Large intestine (tissue), 3 donors: ENCODE measurements around the gene HGS. TPM values are rescaled to one million over a fixed set of nuclear protein-coding genes. Genes with fewer than 3 reads are reported as not detected.
"Not testable (repeated sequence)": the region's sequence is repeated elsewhere in the genome, so short reads cannot be mapped to it uniquely, and the experiment has no call there.

Experiments
- DNase-seq, 2 donors: peaks; one replicate each; pipeline versions ENCODE4 v3.0.0 to v3.0.0-alpha.2; 2013
- H3K27ac ChIP-seq: one replicate; pipeline ENCODE4 v1.5.1; 2013; ENCODE audit warnings: low read length
- H3K27me3 ChIP-seq: 2 replicates; pipeline ENCODE4 v1.6.1; 2013; ENCODE audit warnings: low read length; ENCODE audit not compliant: control insufficient read depth, insufficient read depth
- H3K36me3 ChIP-seq: 2 replicates; pipeline ENCODE4 v1.6.1; 2013; ENCODE audit warnings: low read length; ENCODE audit not compliant: control insufficient read depth, insufficient read depth
- H3K4me1 ChIP-seq: one replicate; pipeline ENCODE4 v1.6.1; 2013; ENCODE audit warnings: low read length; ENCODE audit not compliant: control insufficient read depth, insufficient read depth
- H3K4me3 ChIP-seq: one replicate; pipeline ENCODE4 v1.5.1; 2013; ENCODE audit warnings: low read length
- H3K9me3 ChIP-seq: one replicate; pipeline ENCODE4 v1.6.1; 2013; ENCODE audit warnings: mild to moderate bottlenecking, low read depth, low read length, moderate library complexity; ENCODE audit not compliant: control insufficient read depth
- WGBS: methylation state at CpG from one replicate; pipeline ENCODE4 v1.1.5; 2013; ENCODE audit warnings: low lambda C conversion rate; ENCODE audit not compliant: insufficient coverage; 5-methylcytosine and 5-hydroxymethylcytosine counted together
- polyA plus RNA-seq: library from polyadenylated mRNA; unstranded; fragments of 120-200 nt; gene quantifications from one replicate; pipeline ENCODE4 v1.2.1, GENCODE V29; 2013

HGS gene
- polyA plus RNA-seq, 1 donor, result 84.8 TPM

DNA sequence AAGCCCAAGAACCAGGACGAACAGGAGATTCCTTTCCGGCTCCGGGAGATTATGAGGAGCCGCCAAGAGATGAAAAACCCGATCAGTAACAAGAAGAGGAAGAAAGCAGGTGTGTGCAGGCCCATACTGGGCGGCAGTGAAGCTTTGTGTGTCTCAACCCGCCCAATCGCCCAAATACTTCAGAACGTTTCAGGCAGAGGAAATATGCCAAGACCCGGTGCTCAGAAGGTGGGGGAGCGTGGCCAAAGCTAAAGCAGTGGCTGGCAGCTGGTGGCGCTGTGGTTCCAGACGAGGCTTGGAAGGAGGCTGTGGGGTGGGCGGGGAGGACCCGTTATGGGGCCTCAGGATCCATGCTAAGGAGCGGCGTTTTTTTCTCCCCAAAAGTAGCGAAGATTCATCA is 16.1 kb upstream of the HGS start:
- WGBS, result 100% methylated on average over 3 of the region's 18 CpGs
- peaks cover 38% of the 10 kb centered on the region for H3K36me3 ChIP-seq
- H3K27ac ChIP-seq, result no peak overlapping the region
- H3K9me3 ChIP-seq, result peaks cover 3% of the 10 kb centered on the region
- H3K4me3 ChIP-seq, result peak overlapping the region; percentile 86
- DNase-seq, result no peak
- H3K4me1 ChIP-seq, result peaks cover 10% of the 10 kb centered on the region
- no peaks in the 10 kb centered on the region for H3K27me3 ChIP-seq

DNA sequence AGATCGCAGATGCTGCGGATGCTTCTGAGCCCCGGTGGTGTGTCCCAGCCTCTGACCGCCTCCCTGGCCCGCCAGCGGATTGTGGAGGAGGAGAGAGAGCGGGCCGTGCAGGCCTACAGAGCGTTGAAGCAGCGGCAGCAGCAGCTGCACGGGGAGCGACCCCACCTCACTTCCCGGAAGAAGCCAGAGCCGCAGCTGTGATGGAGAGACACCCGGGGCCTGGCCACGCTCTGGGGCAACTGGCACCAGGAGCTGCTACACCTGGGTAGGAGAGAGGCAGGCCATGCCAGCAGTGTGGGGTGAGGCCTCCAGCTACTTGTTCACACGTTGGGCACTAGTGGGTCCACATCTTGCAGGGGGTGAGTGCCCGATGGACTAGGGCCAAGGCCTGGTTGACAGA is 11.3 kb upstream of the HGS start:
- Histone ChIP-seq H3K4me1 (no peaks in the 10 kb centered on the region), H3K36me3 (peaks cover 53% of the 10 kb centered on the region), H3K27ac (no peak overlapping the region), H3K4me3 (no peak overlapping the region), H3K9me3 (no peaks in the 10 kb centered on the region), H3K27me3 (no peaks in the 10 kb centered on the region)
- no peak for DNase-seq
- WGBS, result no CpG with 5 or more reads among the region's 18 CpGs

- H3K9me3 ChIP-seq, result no peaks in the 10 kb centered on the region
- WGBS, result no CpG with 5 or more reads among the region's 16 CpGs
- no peak overlapping the region for H3K4me3 ChIP-seq
- no peak overlapping the region for H3K27ac ChIP-seq
- no peaks in the 10 kb centered on the region for H3K4me1 ChIP-seq
- H3K36me3 ChIP-seq, result peaks cover 53% of the 10 kb centered on the region
- no peaks in the 10 kb centered on the region for H3K27me3 ChIP-seq
- DNase-seq, result no peak
These were observed 10.9 kb upstream of the HGS start for GRCh38 chr17:81672954-81673353.

DNA sequence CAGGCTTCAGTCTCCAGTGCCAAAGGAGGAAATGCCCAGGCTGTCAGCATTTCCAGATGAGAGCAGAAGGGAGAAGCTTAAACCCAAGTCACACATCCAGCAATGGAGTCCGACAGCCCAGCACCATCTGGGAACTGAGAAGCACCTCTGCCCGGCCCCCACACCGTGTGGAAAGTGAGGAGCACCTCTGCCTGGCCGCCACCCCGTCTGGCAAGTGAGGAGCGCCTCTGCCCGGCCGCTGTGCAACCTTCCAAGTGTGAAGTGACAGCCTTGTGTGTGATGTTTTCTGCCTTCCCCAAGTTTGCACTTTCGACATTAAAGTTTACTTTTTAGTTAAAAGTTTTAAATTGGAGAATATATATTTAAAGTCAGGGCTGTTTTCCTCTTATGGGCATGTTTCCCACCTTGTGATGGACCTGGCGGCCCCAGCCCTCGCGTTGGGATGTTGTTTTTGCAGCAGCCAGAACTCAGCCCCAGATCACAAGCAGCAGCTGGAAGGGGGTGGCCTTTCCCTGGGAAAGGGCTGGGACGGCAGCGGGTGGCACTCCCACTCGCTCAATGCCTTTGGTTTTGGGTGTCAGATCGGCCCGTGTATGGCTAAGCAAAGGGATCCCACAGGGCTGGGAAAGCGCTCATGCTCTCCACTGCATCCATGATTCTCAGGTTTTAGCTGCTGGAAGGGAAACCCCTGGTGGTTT is 10.1 kb upstream of the HGS start:
- H3K4me1 ChIP-seq, result no peaks in the 10 kb centered on the region
- no peaks in the 10 kb centered on the region for H3K27me3 ChIP-seq
- WGBS, result no CpG with 5 or more reads among the region's 18 CpGs
- DNase-seq, result no peak
- H3K4me3 ChIP-seq, result no peak overlapping the region
- H3K27ac ChIP-seq, result no peak overlapping the region
- peaks cover 48% of the 10 kb centered on the region for H3K36me3 ChIP-seq
- H3K9me3 ChIP-seq, result no peaks in the 10 kb centered on the region

DNA sequence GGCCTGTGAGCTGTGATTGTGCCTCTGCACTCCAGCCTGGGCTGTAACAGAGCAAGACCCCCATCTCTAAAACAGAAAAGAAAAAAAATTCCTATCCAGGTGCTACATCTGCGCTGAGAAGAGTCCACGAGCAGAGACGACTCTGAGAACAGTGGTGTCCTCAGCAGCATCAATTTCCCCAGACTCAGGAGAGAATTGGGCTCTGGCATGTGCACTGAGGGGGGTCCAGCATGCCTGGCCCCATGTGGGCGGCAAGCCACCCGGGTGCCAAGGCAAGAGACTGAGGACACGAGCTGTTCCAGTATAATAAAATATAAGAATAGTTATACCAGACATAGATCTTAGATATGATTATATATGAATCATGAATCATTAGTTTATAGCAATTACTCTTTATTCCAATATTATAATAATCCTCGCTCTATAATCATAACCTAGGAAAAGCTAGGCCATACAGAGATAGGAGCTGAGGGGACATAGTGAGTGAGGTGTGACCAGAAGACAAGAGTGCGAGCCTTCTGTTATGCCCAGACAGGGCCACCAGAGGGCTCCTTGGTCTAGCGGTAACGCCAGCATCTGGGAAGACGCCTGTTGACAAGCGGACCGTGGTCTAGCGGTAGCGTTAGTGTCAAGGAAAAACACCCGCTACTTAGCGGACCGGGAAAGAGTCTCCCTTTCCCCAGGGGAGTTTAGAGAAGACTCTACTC is 8.1 kb upstream of the HGS start:
- H3K4me3 ChIP-seq, DNase-seq, H3K27me3 ChIP-seq, H3K4me1 ChIP-seq, H3K27ac ChIP-seq, H3K9me3 ChIP-seq: not testable (repeated sequence)
- H3K36me3 ChIP-seq, result peaks cover 37% of the 10 kb centered on the region
- no CpG with 5 or more reads among the region's 18 CpGs for WGBS

DNA sequence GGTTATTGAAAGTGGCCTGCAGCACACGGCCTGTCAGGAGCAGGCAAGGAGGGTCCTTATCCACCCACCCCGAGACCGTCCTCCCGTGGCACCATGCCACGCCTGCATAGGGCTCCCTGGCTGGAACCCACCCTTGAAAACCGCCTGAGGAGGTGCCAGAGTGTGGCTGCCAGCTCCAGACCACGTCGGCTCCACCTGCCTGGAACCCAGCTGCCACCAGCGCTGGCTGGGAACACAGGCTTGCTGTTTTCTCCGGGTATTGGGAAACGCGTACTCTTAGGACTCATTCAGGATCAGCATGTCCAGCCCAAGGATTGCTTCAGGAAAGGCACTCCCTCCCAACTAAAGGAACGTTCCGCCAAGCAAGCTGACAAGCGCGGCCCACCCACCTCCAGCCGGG is 6.9 kb upstream of the HGS start:
- Histone ChIP-seq H3K27ac (no peak overlapping the region), H3K36me3 (peaks cover 36% of the 10 kb centered on the region), H3K27me3 (no peaks in the 10 kb centered on the region), H3K9me3 (no peaks in the 10 kb centered on the region), H3K4me3 (no peak overlapping the region), H3K4me1 (no peaks in the 10 kb centered on the region)
- DNase-seq, result no peak
- WGBS, result no CpG with 5 or more reads among the region's 17 CpGs

DNA sequence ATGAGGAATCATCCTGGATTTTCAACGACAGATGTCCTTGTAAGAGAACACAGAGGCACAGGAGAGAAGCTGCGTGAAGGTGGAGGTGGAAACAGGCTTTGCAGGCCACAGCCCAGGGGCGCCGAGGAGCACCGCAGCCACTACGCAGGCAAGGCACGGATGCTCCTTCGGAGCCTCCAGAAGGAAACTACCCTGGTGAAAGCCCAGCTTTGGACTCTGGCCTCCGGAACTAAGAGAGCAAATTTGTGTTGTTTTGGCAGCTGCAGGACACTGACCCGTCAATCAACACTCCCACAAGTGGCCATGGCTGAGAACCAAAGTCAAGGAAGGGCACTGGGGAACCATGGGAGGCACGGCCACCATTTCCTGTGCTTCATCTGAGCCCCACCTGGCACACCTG is 3.7 kb upstream of the HGS start:
- Histone ChIP-seq H3K9me3 (no peaks in the 10 kb centered on the region), H3K36me3 (peaks cover 9% of the 10 kb centered on the region), H3K4me3 (no peak overlapping the region), H3K27me3 (no peaks in the 10 kb centered on the region), H3K4me1 (peaks cover 10% of the 10 kb centered on the region), H3K27ac (no peak overlapping the region)
- WGBS, result no CpG with 5 or more reads among the region's 11 CpGs
- no peak for DNase-seq

DNA sequence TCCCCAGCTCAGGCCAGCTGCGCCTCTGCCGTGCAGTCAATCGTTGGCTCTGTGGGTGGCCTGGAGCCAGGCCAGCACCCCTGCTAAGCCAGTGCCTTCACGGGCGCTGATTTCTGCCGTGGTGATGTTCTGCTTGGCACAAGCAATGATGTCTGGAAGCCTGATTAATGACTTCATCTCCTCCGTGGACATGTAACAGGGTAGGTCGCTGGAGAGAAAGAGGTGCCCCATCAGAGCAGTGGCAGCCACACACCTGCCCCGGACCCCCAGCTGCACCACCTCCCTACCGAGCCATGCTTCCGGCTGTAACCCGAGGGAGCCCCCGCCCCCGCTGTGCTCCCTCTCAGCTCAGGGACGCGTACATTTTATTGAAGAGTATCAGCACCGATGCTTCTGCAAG is 2.1 kb upstream of the HGS start:
- WGBS, result no CpG with 5 or more reads among the region's 17 CpGs
- no peak overlapping the region for H3K27ac ChIP-seq
- peaks cover 21% of the 10 kb centered on the region for H3K36me3 ChIP-seq
- no peaks in the 10 kb centered on the region for H3K27me3 ChIP-seq
- no peaks in the 10 kb centered on the region for H3K9me3 ChIP-seq
- no peak overlapping the region for H3K4me3 ChIP-seq
- DNase-seq, result no peak
- H3K4me1 ChIP-seq, result peaks cover 15% of the 10 kb centered on the region

- Histone ChIP-seq H3K27me3 (no peaks in the 10 kb centered on the region), H3K36me3 (peaks cover 31% of the 10 kb centered on the region), H3K4me3 (peak overlapping the region; percentile 85), H3K4me1 (peaks cover 15% of the 10 kb centered on the region), H3K9me3 (no peaks in the 10 kb centered on the region), H3K27ac (no peak overlapping the region)
- DNase-seq, result peak in 1 of 2 donors; percentile 16
- WGBS, result 0% methylated on average over 3 of the region's 19 CpGs
These were observed 1.1 kb upstream of the HGS start for GRCh38 chr17:81682565-81683207.

GRCh38 chr17:81683208-81683583 is 615 bp upstream of the HGS start:
- peaks cover 15% of the 10 kb centered on the region for H3K4me1 ChIP-seq
- peaks cover 36% of the 10 kb centered on the region for H3K36me3 ChIP-seq

More at GRCh38 chr17:81683208-81683583, 615 bp upstream of the HGS start:
- no peaks in the 10 kb centered on the region for H3K9me3 ChIP-seq
- H3K27me3 ChIP-seq, result no peaks in the 10 kb centered on the region
- peak overlapping the region; percentile 85 for H3K4me3 ChIP-seq
- DNase-seq, result no peak
- no CpG with 5 or more reads among the region's 37 CpGs for WGBS
- H3K27ac ChIP-seq, result no peak overlapping the region
